ENCODE measurements around the gene MLYCD.
A peak's percentile ranks its signal among the peaks of the same experiment; 100 is the strongest.
"Not testable (repeated sequence)": the region's sequence is repeated elsewhere in the genome, so short reads cannot be mapped to it uniquely, and the experiment has no call there.

MLYCD gene

GRCh38 chr16:83942074-83942473 lies 43.2 kb downstream of the MLYCD start:
- no peak for DNase-seq

GRCh38 chr16:83942815-83943515 lies 44.0 kb downstream of the MLYCD start:
- DNase-seq, result no peak

- no peak for DNase-seq
These were observed 44.7 kb downstream of the MLYCD start for GRCh38 chr16:83943516-83944050.

- DNase-seq, result no peak
These were observed 46.7 kb downstream of the MLYCD start for GRCh38 chr16:83945587-83945986.

GRCh38 chr16:83946154-83946780 lies 47.4 kb downstream of the MLYCD start:
- DNase-seq, result no peak

- no peak for DNase-seq
These were observed 48.1 kb downstream of the MLYCD start for GRCh38 chr16:83946781-83947566.

- DNase-seq, result no peak
These were observed 48.8 kb downstream of the MLYCD start for GRCh38 chr16:83947642-83948234.

GRCh38 chr16:83948914-83949723 lies 50.2 kb downstream of the MLYCD start:
- DNase-seq, result no peak

GRCh38 chr16:83949724-83950001 lies 50.7 kb downstream of the MLYCD start:
- no peak for DNase-seq

- DNase-seq, result not testable (repeated sequence)
These were observed 52.0 kb downstream of the MLYCD start for GRCh38 chr16:83950862-83951399.

- no peak for DNase-seq
These were observed 52.6 kb downstream of the MLYCD start for GRCh38 chr16:83951544-83951943.

GRCh38 chr16:83952587-83952939 lies 53.6 kb downstream of the MLYCD start:
- no peak for DNase-seq

- peak; percentile 28 for DNase-seq
These were observed 54.3 kb downstream of the MLYCD start, which contains the start of gene OSGIN1 for GRCh38 chr16:83952940-83953795. OSGIN1 (plus strand) TSS chr16:83953240; CDS start chr16:83957672, 4,432 bp downstream.

GRCh38 chr16:83953796-83954576 lies 55.1 kb downstream of the MLYCD start:
- no peak for DNase-seq

GRCh38 chr16:83954577-83955016 lies 55.7 kb downstream of the MLYCD start:
- no peak for DNase-seq

- DNase-seq, result no peak
These were observed 56.6 kb downstream of the MLYCD start for GRCh38 chr16:83955218-83956130.

GRCh38 chr16:83956336-83957289 lies 57.7 kb downstream of the MLYCD start:
- DNase-seq, result peak; percentile 39

GRCh38 chr16:83957296-83957855 lies 58.5 kb downstream of the MLYCD start:
- no peak for DNase-seq

All from NCI-H524 treated with DMSO at 0.1 percent for 48 hours (cell line).